HepG2 (cell line): ENCODE measurements around the gene SLC36A3.

Experiments used
- ADNP ChIP-seq: sonication (generic); formaldehyde crosslinking; IDR thresholded peaks from 2 replicates; pipeline ENCODE4 v1.4.0; 2020; ENCODE audit warnings: missing genetic modification reagents
- CBFB ChIP-seq: sonication (generic); formaldehyde crosslinking; IDR thresholded peaks from 2 replicates; pipeline ENCODE4 v1.4.0; 2020; ENCODE audit warnings: missing genetic modification reagents
- FOXP4 ChIP-seq: sonication (generic); formaldehyde crosslinking; IDR thresholded peaks from 2 replicates; pipeline ENCODE4 v1.4.0; 2020; ENCODE audit warnings: missing genetic modification reagents
- JDP2 ChIP-seq: sonication (generic); formaldehyde crosslinking; IDR thresholded peaks from 2 replicates; pipeline ENCODE4 v1.8.1; 2022; ENCODE audit warnings: missing genetic modification reagents, borderline replicate concordance
- MATR3 ChIP-seq: sonication (generic); formaldehyde crosslinking; IDR thresholded peaks from 2 replicates; pipeline ENCODE4 v1.4.0; 2020; ENCODE audit warnings: missing genetic modification reagents
- MAX ChIP-seq: IDR thresholded peaks from 2 replicates; pipeline ENCODE4 v1.6.1; 2012; ENCODE audit warnings: inconsistent platforms
- MAZ ChIP-seq, 2 experiments: sonication (generic) in 1 of 2; formaldehyde crosslinking in 1 of 2; IDR thresholded peaks; 2 replicates each; pipeline versions ENCODE4 v1.5.0 to v1.6.1; 2012 to 2020; ENCODE audit warnings: low read depth in 2 of 2, mild to moderate bottlenecking in 2 of 2, borderline replicate concordance in 1 of 2, improper control_type of control experiment in 1 of 2, low read length in 1 of 2, missing genetic modification reagents in 1 of 2, moderate library complexity in 1 of 2
- SMC3 ChIP-seq: IDR thresholded peaks from 2 replicates; pipeline ENCODE4 v1.6.1; 2011; ENCODE audit warnings: low read length, improper control_type of control experiment
- ZMYM2 ChIP-seq: sonication (generic); formaldehyde crosslinking; IDR thresholded peaks from 2 replicates; pipeline ENCODE4 v1.8.0; 2022; ENCODE audit warnings: mild to moderate bottlenecking, missing genetic modification reagents
- ZNF543 ChIP-seq: sonication (generic); formaldehyde crosslinking; IDR thresholded peaks from 2 replicates; pipeline ENCODE4 v1.4.0; 2020; ENCODE audit warnings: mild to moderate bottlenecking, missing genetic modification reagents
- TF ChIP-seq, protein P1 (sequence below): sonication (generic); formaldehyde crosslinking; IDR thresholded peaks from 2 replicates; pipeline ENCODE4 v1.5.0; 2020; ENCODE audit warnings: mild to moderate bottlenecking, missing genetic modification reagents, moderate library complexity

GRCh38 chr5:151348789-151349188 is 45.2 kb upstream of the SLC36A3 start:
- no peak for TF ChIP-seq CBFB (CRISPR knock-in tag)
- no peak for TF ChIP-seq SMC3
- no peak for TF ChIP-seq FOXP4 (CRISPR knock-in tag)
- TF ChIP-seq ZNF543, result no peak
- TF ChIP-seq JDP2 (CRISPR knock-in tag), result no peak
- no peak for TF ChIP-seq ADNP (CRISPR knock-in tag)
- no peak for TF ChIP-seq MAX
- no peak for TF ChIP-seq MATR3
- TF ChIP-seq MAZ (IDR thresholded peaks at IDR 0.05; ENCODE audit: borderline replicate concordance, low read depth, low read length), result no peak
- no peak for TF ChIP-seq MAZ (CRISPR knock-in tag; IDR thresholded peaks at IDR 0.05; ENCODE audit: low read depth)
- TF ChIP-seq ZMYM2, result no peak
- TF ChIP-seq, protein P1, sequence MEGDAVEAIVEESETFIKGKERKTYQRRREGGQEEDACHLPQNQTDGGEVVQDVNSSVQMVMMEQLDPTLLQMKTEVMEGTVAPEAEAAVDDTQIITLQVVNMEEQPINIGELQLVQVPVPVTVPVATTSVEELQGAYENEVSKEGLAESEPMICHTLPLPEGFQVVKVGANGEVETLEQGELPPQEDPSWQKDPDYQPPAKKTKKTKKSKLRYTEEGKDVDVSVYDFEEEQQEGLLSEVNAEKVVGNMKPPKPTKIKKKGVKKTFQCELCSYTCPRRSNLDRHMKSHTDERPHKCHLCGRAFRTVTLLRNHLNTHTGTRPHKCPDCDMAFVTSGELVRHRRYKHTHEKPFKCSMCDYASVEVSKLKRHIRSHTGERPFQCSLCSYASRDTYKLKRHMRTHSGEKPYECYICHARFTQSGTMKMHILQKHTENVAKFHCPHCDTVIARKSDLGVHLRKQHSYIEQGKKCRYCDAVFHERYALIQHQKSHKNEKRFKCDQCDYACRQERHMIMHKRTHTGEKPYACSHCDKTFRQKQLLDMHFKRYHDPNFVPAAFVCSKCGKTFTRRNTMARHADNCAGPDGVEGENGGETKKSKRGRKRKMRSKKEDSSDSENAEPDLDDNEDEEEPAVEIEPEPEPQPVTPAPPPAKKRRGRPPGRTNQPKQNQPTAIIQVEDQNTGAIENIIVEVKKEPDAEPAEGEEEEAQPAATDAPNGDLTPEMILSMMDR (CRISPR knock-in tag), result no peak
